HG02884 (cell line): ENCODE results near the gene PTPRM.
"Not testable (repeated sequence)": the region's sequence is repeated elsewhere in the genome, so short reads cannot be mapped to it uniquely, and the experiment has no call there.

ENCODE experiments used
- ATAC-seq: cut with Tn5 transposase; IDR thresholded peaks from one replicate; pipeline ENCODE4 v1.9.1; 2021; ENCODE audit warnings: mild to moderate bottlenecking, moderate library complexity; ENCODE audit not compliant: unreplicated experiment

Gene PTPRM

DNA sequence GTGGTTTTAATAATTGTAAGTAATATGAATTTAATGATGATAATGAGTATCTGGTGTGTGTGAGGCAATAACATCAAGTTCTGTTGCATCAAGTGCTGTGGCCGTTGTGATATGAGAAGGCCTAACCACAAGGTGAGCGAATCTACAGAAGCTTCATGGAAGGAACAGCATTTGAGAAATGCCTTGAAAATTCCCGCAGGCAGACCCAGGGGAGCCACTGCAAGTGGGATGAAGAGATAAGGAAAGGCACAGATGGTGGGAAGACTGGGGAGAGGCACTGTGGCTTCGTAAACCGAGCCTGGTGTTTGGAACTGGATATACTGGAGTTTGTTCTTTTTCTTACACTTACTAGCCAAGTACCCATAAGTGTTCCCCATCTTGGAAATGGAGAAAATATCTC is 357.5 kb downstream of the PTPRM start:
- no peak for ATAC-seq

DNA sequence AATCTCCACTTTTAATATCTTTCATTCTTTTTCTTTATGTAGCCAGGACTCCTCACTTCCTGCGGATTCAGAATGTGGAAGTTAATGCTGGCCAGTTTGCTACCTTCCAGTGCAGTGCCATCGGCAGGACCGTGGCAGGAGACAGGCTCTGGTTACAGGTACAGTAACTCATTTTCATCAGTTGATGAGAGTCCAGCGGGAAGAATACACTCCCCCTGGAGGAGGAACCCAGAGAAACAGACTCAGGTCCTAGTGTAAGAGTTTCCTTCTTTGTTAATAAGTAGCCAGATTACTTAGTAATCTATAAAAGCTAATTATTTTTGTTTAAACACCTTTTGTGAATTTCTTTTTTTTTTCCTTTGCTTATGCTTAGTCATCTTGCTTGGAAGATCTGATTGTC is 359.4 kb downstream of the PTPRM start:
- ATAC-seq = no peak

DNA sequence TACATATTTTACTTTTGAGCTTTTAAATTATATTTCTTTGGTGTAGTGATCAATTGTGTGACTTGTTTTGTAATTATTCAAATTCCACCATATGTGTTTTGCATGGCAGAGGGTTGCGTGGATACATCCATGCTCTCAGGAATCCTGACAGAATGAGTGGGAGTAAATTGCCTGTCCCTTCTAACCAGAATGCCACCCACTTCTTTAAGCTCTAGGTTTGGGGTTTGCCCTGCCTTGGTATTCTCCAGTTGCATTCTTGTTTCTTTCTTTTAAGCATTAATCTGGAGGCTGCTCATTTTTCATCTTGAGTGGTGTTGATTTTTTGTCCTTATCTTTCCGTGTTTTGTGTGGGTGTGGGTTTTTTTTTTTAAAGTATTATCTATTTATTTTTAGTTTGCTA is 360.0 kb downstream of the PTPRM start:
- ATAC-seq = no peak

DNA sequence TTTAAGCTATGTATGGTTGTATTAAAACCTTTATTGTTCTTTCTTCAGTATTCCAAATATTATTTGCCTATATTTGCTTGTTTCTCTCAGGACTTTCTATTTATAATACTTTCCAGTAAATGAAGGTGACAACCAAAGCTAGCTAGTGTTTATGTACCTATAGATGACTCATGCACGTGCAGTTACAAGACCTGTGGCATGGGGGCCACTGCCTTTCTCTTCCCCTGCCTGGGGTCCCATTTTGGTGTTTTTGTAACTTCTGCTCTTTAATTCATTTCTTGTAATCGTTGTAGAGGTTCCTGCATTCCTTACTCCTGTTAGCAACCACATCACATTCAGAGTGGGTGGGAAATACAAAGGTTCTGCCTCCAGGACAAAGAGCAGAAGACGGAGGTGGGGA is 364.6 kb downstream of the PTPRM start:
- no peak for ATAC-seq

DNA sequence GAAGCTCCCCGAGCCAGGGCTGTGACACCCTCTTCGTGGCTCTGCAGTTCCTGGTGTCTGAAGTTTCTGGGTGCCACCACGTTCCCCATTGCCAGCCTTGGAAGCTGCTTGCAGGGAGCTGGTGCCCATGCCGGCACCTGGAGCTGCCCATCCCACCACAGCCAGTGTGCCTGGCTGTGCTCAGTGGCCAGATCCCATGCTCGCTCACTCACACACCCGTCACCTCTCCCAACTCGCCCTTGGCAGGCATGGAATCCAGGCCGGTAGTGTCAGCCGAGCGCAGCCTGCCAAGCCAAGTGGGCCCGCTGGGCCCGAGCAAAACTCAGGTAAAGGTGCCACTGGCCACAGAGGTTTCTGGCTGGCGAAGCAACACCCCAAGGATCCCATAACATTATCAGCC is 370.2 kb downstream of the PTPRM start:
- ATAC-seq = no peak

DNA sequence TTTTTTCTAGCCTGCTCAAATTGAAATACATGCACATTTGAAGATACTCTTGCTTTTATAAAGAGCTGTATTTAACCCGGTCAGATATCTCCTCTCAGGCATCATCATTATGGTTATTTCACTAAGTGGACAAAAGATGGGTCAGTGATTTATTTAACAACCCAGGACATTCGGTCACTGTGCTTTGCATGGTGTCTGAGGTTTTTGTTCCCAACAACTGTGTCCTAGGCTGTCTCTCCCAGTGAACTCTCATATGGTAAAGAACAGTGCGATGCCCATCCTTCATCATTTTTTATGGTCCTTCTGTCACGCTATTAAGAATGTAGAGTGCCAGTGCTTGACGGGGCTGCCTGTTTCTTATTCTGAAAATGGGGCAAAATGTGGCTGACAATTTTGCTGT is 372.4 kb downstream of the PTPRM start:
- ATAC-seq = no peak

DNA sequence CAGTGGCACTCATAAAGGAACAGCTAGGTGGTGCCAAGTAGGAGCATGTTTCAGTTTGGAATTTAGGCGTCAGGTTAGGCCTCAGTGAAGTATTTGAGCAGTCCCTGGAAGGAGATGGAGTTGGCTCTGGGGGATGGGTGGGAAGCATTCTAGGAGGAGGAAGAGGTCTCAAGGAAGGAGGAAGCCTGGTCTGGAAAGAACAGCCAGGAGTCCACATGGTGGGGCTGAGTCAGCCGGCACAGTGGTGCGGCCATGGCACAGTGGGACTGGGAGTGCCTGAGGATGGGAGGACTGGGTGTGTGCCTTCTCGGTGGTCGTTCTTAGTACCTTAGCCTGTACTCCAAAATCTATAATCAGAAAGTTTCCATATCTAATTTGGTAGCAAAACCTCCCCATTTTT is 373.3 kb downstream of the PTPRM start:
- ATAC-seq = no peak

DNA sequence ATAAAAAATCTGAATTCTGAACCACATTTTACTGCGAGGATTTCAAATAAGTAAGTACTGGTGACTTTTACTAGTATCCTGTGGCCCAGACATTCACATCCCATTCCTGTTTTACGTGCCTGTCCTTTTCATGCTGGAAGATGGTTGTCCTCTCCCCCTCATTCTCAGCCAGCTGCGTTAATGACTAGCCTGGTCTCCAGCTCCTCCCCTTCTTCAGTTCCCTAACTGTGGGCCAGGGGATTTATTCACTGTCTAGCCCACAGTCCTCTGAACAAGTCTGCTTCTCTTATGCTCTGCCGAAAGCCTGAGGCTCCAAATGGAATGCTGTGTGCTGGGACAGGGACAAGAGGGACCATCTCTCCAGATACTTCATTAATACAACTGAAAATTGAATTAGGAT is 373.9 kb downstream of the PTPRM start:
- no peak for ATAC-seq

DNA sequence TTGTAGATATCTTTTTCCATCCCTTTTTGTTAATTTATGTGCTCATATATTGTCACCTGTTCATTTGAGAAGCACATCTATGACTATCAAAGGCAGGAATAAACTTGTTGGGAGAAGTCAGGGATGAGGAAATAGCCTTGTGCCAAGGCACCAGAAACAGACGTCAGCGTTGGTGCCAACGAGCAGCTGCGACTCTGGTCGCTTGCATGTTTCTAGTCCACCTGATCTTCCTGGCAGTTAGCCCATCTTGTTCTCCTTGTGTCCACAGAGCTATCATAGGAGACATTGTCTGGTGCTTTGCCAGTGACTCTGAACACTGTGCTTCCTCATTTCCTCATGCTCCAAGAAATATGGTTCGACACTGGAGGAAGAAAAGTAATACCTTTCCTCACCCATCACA is 374.4 kb downstream of the PTPRM start:
- ATAC-seq = no peak

DNA sequence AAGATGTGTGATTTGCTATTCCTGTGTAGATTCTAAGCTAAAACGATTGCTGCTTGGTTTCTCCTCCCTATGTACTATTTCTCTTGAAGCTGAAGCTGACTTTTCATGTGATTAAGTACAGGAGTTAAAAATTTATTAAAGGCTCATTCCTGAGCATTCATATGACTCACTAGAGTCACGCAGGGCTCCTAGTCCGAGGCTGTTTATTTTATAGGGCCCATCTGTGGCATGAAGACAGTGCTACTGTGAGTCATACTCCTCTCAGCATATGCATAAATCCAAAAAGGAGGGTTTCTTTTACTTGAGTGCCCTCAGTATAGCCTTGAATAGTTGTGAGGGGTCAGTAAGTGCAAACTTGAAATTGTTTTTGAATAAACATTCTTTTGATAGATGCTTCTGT is 378.8 kb downstream of the PTPRM start:
- no peak for ATAC-seq

DNA sequence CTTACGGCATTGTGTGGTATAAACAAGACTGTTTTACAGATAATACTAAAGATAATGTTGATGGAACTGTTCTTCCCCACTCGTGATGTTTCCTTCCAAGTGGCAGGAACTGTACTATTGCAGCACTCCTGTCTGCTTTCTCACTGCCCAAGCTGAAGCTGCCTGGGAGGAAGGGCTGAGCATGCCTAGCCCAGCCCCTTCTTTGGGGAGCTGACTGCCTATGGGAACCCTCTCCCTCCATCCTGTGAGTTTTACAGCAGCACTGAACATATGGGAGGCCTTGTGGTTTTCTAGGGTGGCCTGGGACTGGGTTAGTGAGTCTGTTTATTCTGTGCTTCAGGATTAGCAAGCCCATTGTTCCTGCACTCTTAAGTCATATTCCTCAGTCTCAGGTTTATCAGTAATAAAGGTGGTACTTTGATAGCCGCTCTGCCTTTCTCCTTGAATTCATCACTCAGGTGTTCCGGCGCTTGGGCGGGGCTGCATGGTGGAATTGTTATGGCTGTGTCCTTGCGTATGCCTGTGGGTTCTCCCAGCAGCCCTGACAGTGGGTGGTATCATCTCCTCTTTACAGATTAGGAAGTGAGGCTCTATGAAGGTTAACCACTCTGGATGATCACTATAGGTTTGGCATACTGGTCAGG is 379.7 kb downstream of the PTPRM start:
- no peak for ATAC-seq

DNA sequence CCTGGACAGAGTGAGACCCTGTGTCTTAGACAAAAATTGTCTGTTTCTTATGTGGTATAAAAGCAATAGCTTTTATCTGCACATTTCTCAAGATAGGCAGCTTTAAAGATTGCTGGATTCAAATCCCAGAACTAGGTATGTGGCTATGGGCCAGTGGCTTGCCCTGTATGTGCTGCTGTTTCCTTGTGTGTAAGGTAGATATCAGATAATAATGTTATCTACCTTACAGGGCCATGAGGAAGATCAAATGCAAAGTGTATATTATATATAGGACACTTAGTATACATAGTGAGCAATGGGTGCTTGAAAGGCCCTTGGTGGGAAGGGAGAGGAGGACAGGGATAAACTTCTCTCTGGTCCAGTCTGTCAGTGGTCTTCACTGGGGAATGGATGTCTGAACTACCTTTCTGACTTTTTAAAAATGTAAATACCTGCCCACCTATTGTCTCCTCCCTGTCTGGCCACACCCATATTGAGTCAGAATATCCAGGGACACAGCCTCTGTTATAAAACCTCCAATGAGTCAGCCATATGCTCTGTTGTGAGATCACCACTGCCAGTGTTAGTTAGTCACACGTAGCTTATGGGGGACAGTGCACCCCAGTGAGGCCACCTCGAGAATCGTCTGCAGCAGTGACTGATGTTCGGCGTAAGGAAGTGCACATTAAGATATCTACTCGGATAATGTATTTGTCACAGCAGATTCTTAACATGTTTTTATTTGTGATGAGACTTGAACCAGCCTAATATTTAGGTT is 383.4 kb downstream of the PTPRM start:
- no peak for ATAC-seq

DNA sequence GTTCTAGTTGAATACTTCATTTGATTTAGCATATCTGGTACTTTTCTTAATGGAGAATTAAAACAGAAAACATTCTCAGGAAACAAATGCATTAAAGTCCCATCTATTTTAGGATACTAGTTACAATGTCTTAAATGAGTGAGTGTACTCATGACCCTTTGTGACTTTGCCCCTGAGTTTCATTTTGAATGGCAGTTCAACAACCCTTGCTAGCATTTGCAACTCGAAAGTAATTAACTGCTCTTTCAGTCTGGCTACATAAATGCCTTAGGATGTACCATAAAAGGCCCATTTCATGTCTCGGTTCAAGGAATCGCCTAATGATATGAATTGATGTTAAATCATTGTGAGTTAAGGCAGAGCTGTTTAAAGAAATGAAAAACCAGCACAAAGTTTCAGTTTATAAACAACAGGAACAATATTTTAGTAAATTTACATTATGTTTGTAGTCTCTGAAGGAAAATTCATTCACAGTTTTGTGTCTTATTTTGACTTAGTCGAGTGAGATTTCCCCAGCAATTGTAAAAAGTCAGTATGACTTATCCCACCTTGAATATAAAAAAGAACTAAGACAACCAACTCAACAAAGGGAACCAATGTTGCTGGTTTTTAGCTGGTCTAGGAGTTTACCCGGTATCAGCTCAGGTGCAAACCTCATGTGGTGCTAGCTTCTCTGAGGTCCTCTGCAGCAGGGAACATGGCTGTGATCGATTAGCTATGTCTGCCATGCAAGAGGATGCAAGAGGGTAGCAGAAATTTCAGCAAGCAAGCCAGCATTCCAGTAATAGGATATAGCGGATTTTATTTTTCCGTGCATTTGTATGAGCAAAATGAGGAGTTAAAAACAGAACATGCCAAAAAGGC is 386.2 kb downstream of the PTPRM start:
- no peak for ATAC-seq

DNA sequence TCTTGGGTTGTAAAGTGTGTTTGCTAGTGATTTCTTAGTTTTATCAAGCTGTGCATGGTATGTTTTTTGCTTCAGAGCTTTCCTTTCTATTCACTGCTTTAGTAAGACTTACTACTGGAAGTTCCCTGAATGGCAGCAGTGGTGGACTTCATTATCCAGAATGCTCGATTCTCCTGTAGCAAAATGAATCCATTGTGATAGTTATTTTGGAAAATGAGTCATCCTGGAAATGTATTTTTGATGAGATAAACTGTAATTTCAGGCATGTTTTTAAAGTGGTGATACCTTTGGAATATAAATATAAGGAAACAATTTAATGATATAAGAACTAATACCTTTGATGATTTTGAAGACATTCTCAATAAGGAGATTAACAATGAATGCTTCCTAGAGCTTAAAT is 387.1 kb downstream of the PTPRM start:
- no peak for ATAC-seq

DNA sequence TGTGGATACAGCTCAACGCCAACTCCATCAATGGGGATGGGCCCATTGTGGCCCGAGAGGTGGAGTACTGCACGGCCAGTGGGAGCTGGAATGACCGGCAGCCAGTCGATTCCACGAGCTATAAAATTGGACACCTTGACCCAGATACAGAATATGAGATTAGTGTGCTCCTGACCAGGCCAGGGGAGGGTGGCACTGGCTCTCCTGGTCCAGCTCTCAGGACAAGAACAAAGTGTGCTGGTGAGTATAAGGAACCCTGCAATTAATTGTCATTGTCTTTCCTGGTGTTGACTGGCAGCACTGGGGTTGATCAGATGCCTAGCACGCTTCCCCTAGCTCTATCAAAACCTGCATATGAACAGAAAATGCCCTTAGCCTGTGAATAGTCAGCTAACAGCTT is 388.1 kb downstream of the PTPRM start:
- no peak for ATAC-seq

DNA sequence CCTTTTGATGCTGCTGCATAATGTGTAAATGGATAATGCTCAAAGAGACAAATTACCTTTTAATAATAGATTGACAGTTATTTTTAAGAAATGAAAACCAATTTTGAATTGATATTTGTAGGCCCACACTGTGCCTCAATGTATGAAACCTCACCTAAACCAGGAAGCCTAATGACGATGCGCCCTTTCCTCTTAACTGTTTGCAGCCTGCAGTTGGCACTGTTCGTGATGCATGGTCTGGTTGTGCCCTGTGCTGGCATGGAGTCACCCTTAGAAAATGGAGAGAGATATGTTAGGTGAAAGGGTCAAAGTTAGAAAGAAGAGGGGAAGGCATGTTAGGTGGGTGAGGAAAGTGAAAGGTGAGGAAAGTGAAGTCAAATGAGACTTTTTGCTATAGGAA is 390.2 kb downstream of the PTPRM start:
- ATAC-seq = no peak

DNA sequence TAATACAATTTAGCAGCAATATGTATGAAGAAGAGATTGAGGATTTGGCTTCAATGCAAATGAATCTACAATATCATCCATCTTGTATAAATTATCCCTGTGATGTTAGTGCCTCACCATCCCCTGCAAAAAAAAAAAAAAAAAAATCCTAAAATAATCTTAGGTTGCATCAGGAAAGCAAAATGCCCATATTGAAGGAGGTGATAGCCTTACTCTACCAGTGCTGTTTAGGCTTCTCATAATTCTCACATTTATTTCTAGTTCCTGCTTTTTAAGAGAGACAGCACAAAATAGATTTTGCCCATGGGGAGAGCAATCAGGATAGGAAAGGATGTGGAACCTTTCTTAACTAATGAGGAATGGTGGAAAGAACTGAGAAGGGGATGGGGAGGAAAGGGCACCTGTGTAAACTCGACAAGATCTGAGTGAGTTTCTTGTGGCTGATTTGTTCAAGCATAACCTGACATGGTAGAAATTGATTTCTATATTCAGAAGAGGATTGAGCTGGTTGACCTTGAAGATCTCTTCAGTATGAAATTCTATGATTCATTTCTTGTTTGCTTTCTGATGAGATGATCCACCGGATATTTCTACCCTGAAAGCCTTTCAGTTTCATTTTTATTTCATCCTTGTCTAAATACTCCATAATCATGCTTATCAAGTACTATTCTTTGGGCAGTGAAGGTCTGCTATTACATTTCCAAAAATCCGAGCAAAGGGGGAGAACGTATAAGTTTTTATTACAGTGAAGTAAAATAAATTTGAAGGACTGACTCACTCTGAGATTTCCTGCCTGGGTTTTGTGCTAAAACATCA is 391.2 kb downstream of the PTPRM start:
- no peak for ATAC-seq

DNA sequence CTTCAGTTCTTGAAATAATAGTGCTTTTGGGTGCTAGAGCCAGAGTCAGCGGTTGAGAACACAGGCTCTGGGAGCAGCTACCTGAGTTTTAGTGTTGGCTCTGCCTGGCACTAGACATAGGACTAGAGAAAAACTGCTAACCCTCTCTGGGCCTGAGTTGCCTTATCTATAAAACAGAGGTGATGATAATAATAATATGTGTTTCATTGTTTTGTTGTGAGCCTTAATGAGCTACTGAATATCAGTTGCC is 391.7 kb downstream of the PTPRM start:
- ATAC-seq = no peak

DNA sequence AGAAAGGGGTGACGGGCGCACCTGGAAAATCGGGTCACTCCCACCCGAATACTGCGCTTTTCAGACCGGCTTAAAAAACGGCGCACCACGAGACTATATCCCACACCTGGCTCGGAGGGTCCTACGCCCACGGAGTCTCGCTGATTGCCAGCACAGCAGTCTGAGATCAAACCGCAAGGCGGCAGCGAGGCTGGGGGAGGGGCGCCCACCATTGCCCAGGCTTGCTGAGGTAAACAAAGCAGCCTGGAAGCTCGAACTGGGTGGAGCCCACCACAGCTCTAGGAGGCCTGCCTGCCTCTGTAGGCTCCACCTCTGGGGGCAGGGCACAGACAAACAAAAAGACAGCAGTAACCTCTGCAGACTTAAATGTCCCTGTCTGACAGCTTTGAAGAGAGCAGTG is 399.6 kb downstream of the PTPRM start:
- not testable (repeated sequence) for ATAC-seq

DNA sequence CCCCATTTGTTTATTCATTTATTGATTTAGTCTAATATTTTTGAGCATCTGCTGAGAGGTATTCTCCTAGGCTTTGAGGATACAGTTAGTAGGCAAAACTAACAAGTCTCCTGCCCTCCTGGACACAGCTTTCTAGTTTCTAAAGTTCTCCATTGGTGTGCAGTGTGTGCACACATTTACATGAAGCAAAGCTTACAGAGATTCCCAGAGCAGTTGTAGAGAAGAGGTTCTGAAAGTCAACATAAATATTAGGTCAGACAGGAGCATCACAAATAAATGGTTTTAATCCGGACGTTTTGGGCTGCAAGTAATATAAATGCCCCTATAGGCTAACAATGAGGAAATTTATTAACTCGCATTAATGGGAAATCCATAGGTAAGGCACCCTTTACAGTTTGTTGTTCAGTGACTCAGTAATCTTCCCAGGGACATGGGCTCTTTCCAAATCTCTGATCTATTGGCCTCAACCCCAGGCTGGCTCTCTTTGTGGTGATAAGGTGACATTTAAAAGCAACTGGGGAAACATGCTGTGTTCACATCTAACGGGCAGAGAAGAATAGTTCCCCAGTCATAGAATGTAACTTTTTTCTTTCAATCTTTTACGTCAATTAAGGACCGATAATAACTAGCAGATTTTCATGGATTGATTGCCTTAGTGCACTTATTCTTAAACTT is 407.2 kb downstream of the PTPRM start:
- ATAC-seq = no peak

DNA sequence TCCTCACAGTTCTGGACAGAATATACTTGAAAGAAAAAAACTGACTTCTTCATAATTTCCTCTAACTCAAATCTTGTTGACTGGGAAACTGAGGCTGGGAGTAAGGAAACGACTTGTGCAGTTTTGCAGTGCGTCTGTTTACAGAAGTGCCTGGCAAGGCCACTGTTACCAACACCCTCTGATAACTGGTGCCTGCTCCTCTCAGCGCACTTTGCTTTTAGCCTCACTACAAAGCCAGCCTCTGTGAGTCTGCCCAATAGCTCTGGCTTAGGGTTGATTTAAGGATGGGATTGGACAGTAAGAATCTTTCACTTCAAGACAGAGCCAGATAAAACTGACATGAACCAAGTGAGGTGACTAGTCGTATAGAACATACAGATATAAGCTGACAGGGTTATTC is 410.8 kb downstream of the PTPRM start:
- no peak for ATAC-seq
